ENCODE results near the gene ZNF556.

ZNF556 gene

GRCh38 chr19:2858864-2859263 lies 8.3 kb upstream of the ZNF556 start:
- ATAC-seq, result no peak; the same call in 2 of the 3 replicates
- TF ChIP-seq SNAI2 (CRISPR knock-in tag; IDR thresholded peaks at IDR 0.05) (no peak), ZNF8 (CRISPR knock-in tag; IDR thresholded peaks at IDR 0.05) (no peak), TOX (CRISPR knock-in tag; IDR thresholded peaks at IDR 0.05; ENCODE audit: borderline replicate concordance) (no peak), CREB5 (CRISPR knock-in tag; IDR thresholded peaks at IDR 0.05; ENCODE audit: low read depth) (no peak), CSRNP3 (CRISPR knock-in tag; IDR thresholded peaks at IDR 0.05) (no peak), ZFP30 (CRISPR knock-in tag; IDR thresholded peaks at IDR 0.05) (no peak), PPARA (CRISPR knock-in tag; IDR thresholded peaks at IDR 0.05; ENCODE audit: borderline replicate concordance) (no peak), ISL1 (CRISPR knock-in tag; IDR thresholded peaks at IDR 0.05) (no peak)

GRCh38 chr19:2863816-2864215 lies 3.3 kb upstream of the ZNF556 start:
- no peak for ATAC-seq
- TF ChIP-seq ZNF565 (CRISPR knock-in tag; conservative IDR thresholded peaks at IDR 0.05; ENCODE audit: low read depth) (no peak), POU6F1 (CRISPR knock-in tag; IDR thresholded peaks at IDR 0.05; ENCODE audit: borderline replicate concordance, low read depth) (no peak), SNAI2 (CRISPR knock-in tag; IDR thresholded peaks at IDR 0.05) (no peak), OSR1 (CRISPR knock-in tag; IDR thresholded peaks at IDR 0.05) (no peak), TSHZ2 (CRISPR knock-in tag; IDR thresholded peaks at IDR 0.05) (no peak), CREB5 (CRISPR knock-in tag; IDR thresholded peaks at IDR 0.05; ENCODE audit: low read depth) (no peak), PPARA (CRISPR knock-in tag; IDR thresholded peaks at IDR 0.05; ENCODE audit: borderline replicate concordance) (no peak), ARNTL (CRISPR knock-in tag; IDR thresholded peaks at IDR 0.05; ENCODE audit: borderline replicate concordance, low read depth) (no peak), RARB (CRISPR knock-in tag; IDR thresholded peaks at IDR 0.05) (no peak), GLIS3 (CRISPR knock-in tag; IDR thresholded peaks at IDR 0.05) (no peak), CSRNP3 (CRISPR knock-in tag; IDR thresholded peaks at IDR 0.05) (no peak)

- no peak for ATAC-seq
- TF ChIP-seq CREB5 (CRISPR knock-in tag; IDR thresholded peaks at IDR 0.05; ENCODE audit: low read depth), result no peak
- TF ChIP-seq RARB (CRISPR knock-in tag; IDR thresholded peaks at IDR 0.05), result no peak
- no peak for TF ChIP-seq PATZ1 (CRISPR knock-in tag; IDR thresholded peaks at IDR 0.05; ENCODE audit: borderline replicate concordance)
- no peak for TF ChIP-seq TOX (CRISPR knock-in tag; IDR thresholded peaks at IDR 0.05; ENCODE audit: borderline replicate concordance)
- no peak for TF ChIP-seq POU6F1 (CRISPR knock-in tag; IDR thresholded peaks at IDR 0.05; ENCODE audit: borderline replicate concordance, low read depth)
These were observed 1.6 kb upstream of the ZNF556 start for GRCh38 chr19:2865334-2866100.
